Epithelial cell of esophagus (primary cell): Measurements from ENCODE around the gene PHKB.
A peak's percentile ranks its signal among the peaks of the same experiment; 100 is the strongest.

Source experiments
- DNase-seq: peaks from one replicate; pipeline ENCODE4 v3.0.0; 2010; ENCODE audit warnings: low read depth
- H3K4me3 ChIP-seq: 2 replicates; pipeline ENCODE4 v1.5.1; 2011; ENCODE audit warnings: mild to moderate bottlenecking, low read length, control low read depth
- CTCF ChIP-seq: IDR thresholded peaks from 2 replicates; pipeline ENCODE4 v1.5.1; 2011; ENCODE audit warnings: low read depth, mild to moderate bottlenecking, low read length, control low read depth, inconsistent platforms; ENCODE audit not compliant: insufficient read depth; ENCODE audit errors: missing control alignments

Gene PHKB

GRCh38 chr16:47574091-47575054 is 113.2 kb downstream of the PHKB start:
- TF ChIP-seq CTCF = no peak
- no peak overlapping the region for H3K4me3 ChIP-seq
- peak; percentile 96 for DNase-seq

- no peak for TF ChIP-seq CTCF
- H3K4me3 ChIP-seq = no peak overlapping the region
- no peak for DNase-seq
These were observed 115.9 kb downstream of the PHKB start for GRCh38 chr16:47577029-47577428.

GRCh38 chr16:47578033-47578432 is 116.9 kb downstream of the PHKB start:
- TF ChIP-seq CTCF = no peak
- no peak for DNase-seq
- no peak overlapping the region for H3K4me3 ChIP-seq

- no peak for TF ChIP-seq CTCF
- peak; percentile 86 for DNase-seq
- H3K4me3 ChIP-seq = no peak overlapping the region
These were observed 117.4 kb downstream of the PHKB start for GRCh38 chr16:47578573-47578972.

GRCh38 chr16:47581114-47581513 is 120.0 kb downstream of the PHKB start:
- TF ChIP-seq CTCF = no peak
- no peak overlapping the region for H3K4me3 ChIP-seq
- no peak for DNase-seq

- H3K4me3 ChIP-seq = no peak overlapping the region
- no peak for TF ChIP-seq CTCF
- no peak for DNase-seq
These were observed 123.5 kb downstream of the PHKB start for GRCh38 chr16:47584464-47585225.

GRCh38 chr16:47586121-47586520 is 125.0 kb downstream of the PHKB start:
- H3K4me3 ChIP-seq = no peak overlapping the region
- no peak for TF ChIP-seq CTCF
- DNase-seq = no peak
